SJSA1 (cell line): ENCODE results near the gene AP1S1. TPM values are rescaled to one million over a fixed set of nuclear protein-coding genes. Genes with fewer than 3 reads are reported as not detected.

Source experiments
- total RNA-seq: library from RNA; depleted of rRNA; stranded (reverse); fragments of >200 nt; shearing (Covaris generic); gene quantifications from 2 replicates; pipeline ENCODE4 v1.2.3, GENCODE V29; 2014; rRNA removed

AP1S1 gene
- total RNA-seq, 1 experiment from 2014 or later = 98.4 TPM

Other genes starting within 250 kb of the AP1S1 start
- gene MUC3A, start 204.9 kb upstream of the AP1S1 start, total RNA-seq = not detected in 2 replicates
- not detected in 2 replicates for gene MUC12, start 184.9 kb upstream of the AP1S1 start, total RNA-seq
- not detected in 2 replicates for gene MUC17, start 134.4 kb upstream of the AP1S1 start, total RNA-seq
- gene TRIM56, start 69.0 kb upstream of the AP1S1 start, total RNA-seq = 5.2 and 10.3 TPM in 2 replicates
- gene SERPINE1, start 27.4 kb upstream of the AP1S1 start, total RNA-seq = 21.8 and 25.6 TPM in 2 replicates
- gene VGF, start 11.1 kb downstream of the AP1S1 start, total RNA-seq = not detected in 2 replicates
- gene NAT16, start 25.8 kb downstream of the AP1S1 start, total RNA-seq = not detected in 2 replicates
- gene MOGAT3, start 46.6 kb downstream of the AP1S1 start, total RNA-seq = not detected in 2 replicates
- 71.3 and 88.2 TPM in 2 replicates for gene PLOD3, start 63.1 kb downstream of the AP1S1 start, total RNA-seq
- gene ZNHIT1, start 63.7 kb downstream of the AP1S1 start, total RNA-seq = 108 and 141 TPM in 2 replicates
- 0.72 and 2.1 TPM in 2 replicates for gene CLDN15, start 83.3 kb downstream of the AP1S1 start, total RNA-seq
- gene FIS1, start 90.6 kb downstream of the AP1S1 start, total RNA-seq = 132 and 162 TPM in 2 replicates
- 20.9 and 50.3 TPM in 2 replicates for gene IFT22, start 167.3 kb downstream of the AP1S1 start, total RNA-seq
- not detected in 2 replicates for gene COL26A1, start 208.4 kb downstream of the AP1S1 start, total RNA-seq